ENCODE data around the gene LRRC45. TPM values are rescaled to one million over a fixed set of nuclear protein-coding genes. Genes with fewer than 3 reads are reported as not detected.

The LRRC45 gene
- polyA plus RNA-seq, 1 donor (not counting 4 experiments of a cell fraction or from before 2014, with no cell fraction given), result 2.5 TPM

DNA sequence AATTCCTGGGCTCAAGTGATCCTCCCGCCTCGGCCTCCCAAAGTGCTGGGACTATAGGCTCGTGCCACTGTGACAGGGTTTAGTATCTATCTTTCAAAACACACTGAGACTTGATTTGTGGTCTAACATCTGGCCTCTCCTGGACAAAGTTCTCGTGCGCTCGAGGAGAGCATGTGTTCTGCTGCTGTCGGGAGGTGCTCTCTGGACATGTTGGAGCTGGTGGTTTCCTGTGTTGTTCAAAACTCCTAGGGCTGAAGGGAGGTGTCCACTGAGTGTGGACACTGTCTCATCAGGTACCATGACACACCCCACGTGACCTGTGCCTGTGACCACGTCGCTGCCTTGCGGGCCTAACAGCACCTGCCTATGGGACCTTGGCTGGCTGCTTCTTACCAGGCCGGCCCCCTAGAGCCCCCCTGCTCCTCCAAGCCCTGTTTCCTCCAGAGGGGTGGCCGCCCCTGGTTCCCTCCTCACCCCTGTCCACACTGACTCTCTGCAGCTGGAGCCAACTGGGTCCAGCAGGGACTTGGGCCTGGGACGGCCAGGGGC lies 22.9 kb downstream of the LRRC45 start:
- Histone ChIP-seq H4K20me1 (ENCODE audit: control insufficient read depth, extremely low read depth, insufficient read depth, low read length) (no peaks in the 10 kb centered on the region), H3K27ac (ENCODE audit: control insufficient read depth, insufficient read depth, low read length) (no peak overlapping the region), H3K4me1 (ENCODE audit: control insufficient read depth, extremely low read depth, insufficient read depth, low read length) (peaks cover 5% of the 10 kb centered on the region), H3K36me3 (ENCODE audit: control insufficient read depth in 2 of 2, extremely low read depth in 1 of 2, insufficient read depth in 2 of 2, low read length in 2 of 2) (peaks cover 5 to 10% of the 10 kb centered on the region in 2 experiments), H3K27me3 (ENCODE audit: control insufficient read depth, extremely low read depth, insufficient read depth, low read length) (no peaks in the 10 kb centered on the region), H3K9me3 (ENCODE audit: control insufficient read depth, low read depth, low read length) (no peaks in the 10 kb centered on the region), H3K4me2 (ENCODE audit: control insufficient read depth, extremely low read depth, insufficient read depth, low read depth, low read length) (no peak overlapping the region), H3K4me3 (ENCODE audit: control insufficient read depth in 2 of 3, extremely low read depth in 1 of 3, insufficient read depth in 2 of 3, low read depth in 1 of 3, low read length in 3 of 3) (no peak overlapping the region), H3K9me1 (ENCODE audit: control insufficient read depth, extremely low read depth, insufficient read depth, low read length) (no peaks in the 10 kb centered on the region), H3K9ac (ENCODE audit: control insufficient read depth, extremely low read depth, insufficient read depth, low read length) (no peak overlapping the region), H3K79me2 (ENCODE audit: control insufficient read depth, insufficient read depth, low read length) (peaks cover 6% of the 10 kb centered on the region), H2AFZ (ENCODE audit: control insufficient read depth, low read length) (no peak overlapping the region)
- dilution Hi-C loops (cut with MboI; ENCODE audit: extremely low pct_ligation_motif_present, low sequenced_read_pairs), result no loop called here
- TF ChIP-seq EZH2 (IDR thresholded peaks at IDR 0.05; ENCODE audit: low read length) (no peak), CTCF (optimal IDR thresholded peaks at IDR 0.05 in 1 of 3, IDR thresholded peaks at IDR 0.05 in 1 of 3, conservative IDR thresholded peaks at IDR 0.05 in 1 of 3; ENCODE audit: extremely low read depth in 1 of 3, insufficient read depth in 2 of 3, low read length in 3 of 3) (no peak)
- no peak for DNase-seq (ENCODE audit: low read depth, low spot score)
- FAIRE-seq, result no peak

DNA sequence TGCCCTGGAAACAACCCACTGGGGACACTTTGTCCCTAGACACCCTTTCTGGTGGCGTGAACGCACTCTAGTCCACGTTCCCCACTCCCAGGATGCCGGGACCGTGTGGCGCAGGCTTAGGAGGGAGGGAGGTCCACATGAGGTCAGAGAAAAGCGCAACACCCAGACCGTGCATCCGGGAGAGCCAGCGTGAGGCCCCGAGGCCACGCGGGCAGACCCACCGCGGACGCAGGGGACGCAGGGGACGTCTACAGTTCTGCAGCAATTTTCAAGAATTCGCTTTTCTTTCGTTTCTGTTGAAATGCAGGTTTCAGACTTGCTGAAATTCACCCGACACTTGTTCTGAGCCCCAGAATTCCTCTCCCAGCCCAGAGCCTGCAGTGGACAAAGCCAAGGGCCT lies 23.8 kb downstream of the LRRC45 start:
- no peak overlapping the region for H3K27ac ChIP-seq (ENCODE audit: control insufficient read depth, insufficient read depth, low read length)
- no peaks in the 10 kb centered on the region for H3K27me3 ChIP-seq (ENCODE audit: control insufficient read depth, extremely low read depth, insufficient read depth, low read length)
- FAIRE-seq, result no peak
- H3K4me3 ChIP-seq (ENCODE audit: control insufficient read depth in 2 of 3, extremely low read depth in 1 of 3, insufficient read depth in 2 of 3, low read depth in 1 of 3, low read length in 3 of 3), result no peak overlapping the region
- peaks cover 6% of the 10 kb centered on the region for H3K79me2 ChIP-seq (ENCODE audit: control insufficient read depth, insufficient read depth, low read length)
- no peaks in the 10 kb centered on the region for H3K9me1 ChIP-seq (ENCODE audit: control insufficient read depth, extremely low read depth, insufficient read depth, low read length)
- dilution Hi-C loops (cut with MboI; ENCODE audit: extremely low pct_ligation_motif_present, low sequenced_read_pairs), result no loop called here
- peaks cover 5 to 10% of the 10 kb centered on the region in 2 experiments for H3K36me3 ChIP-seq (ENCODE audit: control insufficient read depth in 2 of 2, extremely low read depth in 1 of 2, insufficient read depth in 2 of 2, low read length in 2 of 2)
- no peaks in the 10 kb centered on the region for H3K9me3 ChIP-seq (ENCODE audit: control insufficient read depth, low read depth, low read length)
- peaks cover 5% of the 10 kb centered on the region for H3K4me1 ChIP-seq (ENCODE audit: control insufficient read depth, extremely low read depth, insufficient read depth, low read length)
- no peak overlapping the region for H2AFZ ChIP-seq (ENCODE audit: control insufficient read depth, low read length)
- TF ChIP-seq CTCF (optimal IDR thresholded peaks at IDR 0.05 in 1 of 3, IDR thresholded peaks at IDR 0.05 in 1 of 3, conservative IDR thresholded peaks at IDR 0.05 in 1 of 3; ENCODE audit: extremely low read depth in 1 of 3, insufficient read depth in 2 of 3, low read length in 3 of 3) (no peak), EZH2 (IDR thresholded peaks at IDR 0.05; ENCODE audit: low read length) (no peak)
- no peaks in the 10 kb centered on the region for H4K20me1 ChIP-seq (ENCODE audit: control insufficient read depth, extremely low read depth, insufficient read depth, low read length)
- DNase-seq (ENCODE audit: low read depth, low spot score), result no peak
- H3K4me2 ChIP-seq (ENCODE audit: control insufficient read depth, extremely low read depth, insufficient read depth, low read depth, low read length), result no peak overlapping the region
- no peak overlapping the region for H3K9ac ChIP-seq (ENCODE audit: control insufficient read depth, extremely low read depth, insufficient read depth, low read length)
